ENCODE measurements around the gene PSMB5.

GRCh38 chr14:23021434-23021833, 13.3 kb downstream of the PSMB5 start:
- no peak for TF ChIP-seq CTCF (IDR thresholded peaks at IDR 0.05)
- no peak for TF ChIP-seq POLR2A (IDR thresholded peaks at IDR 0.05)
